GM18498 (cell line): ENCODE results near the gene DHODH.
"Not testable (repeated sequence)": the region's sequence is repeated elsewhere in the genome, so short reads cannot be mapped to it uniquely, and the experiment has no call there.

Experiments
- ATAC-seq: cut with Tn5 transposase; IDR thresholded peaks from one replicate; pipeline ENCODE4 v1.9.1; 2021; ENCODE audit warnings: mild to moderate bottlenecking, moderate library complexity; ENCODE audit not compliant: unreplicated experiment

Gene DHODH

DNA sequence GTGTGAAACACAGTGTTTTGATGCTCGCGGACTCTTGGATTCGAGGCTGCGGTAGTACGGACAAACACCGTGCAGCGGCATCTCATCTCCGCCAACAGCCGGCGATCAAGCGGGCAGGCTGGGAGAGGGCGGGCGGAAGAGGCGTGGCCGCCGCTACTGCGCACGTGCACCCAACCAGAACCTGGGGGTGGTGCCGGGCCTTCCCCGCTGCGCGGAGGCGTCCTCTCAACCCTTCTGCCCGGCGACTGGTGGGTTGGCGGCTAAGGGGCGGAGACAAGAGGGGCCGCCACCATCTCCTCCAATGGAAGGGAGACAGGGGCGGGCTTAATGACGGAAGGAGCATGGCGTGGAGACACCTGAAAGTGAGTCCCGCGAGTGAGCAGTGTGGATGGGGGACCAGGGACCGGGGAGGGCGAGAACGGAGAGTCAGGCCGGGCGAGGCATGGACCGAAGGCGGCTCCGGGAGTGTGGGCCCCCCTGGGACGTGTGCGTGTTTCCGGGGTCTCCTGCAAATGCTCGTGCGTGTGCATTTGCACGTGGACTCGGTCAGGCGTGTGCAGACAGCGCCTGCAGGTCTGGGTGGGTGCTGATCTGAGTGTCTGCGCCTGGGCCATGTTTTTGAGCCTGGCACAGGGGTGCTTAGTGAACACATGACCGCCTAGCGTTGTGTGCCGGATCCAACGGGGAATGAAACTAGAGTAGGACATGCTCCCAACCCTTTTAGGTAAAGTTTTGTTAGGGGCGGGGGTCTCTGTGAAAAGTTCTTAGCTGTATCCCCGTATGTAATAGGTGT lies at the start of gene DHODH:
TSS of gene DHODH (plus strand) at position 321 of the 793 bp plus-strand sequence. CDS start at position 342, 21 bp downstream.
- peak; percentile 99 for ATAC-seq

DNA sequence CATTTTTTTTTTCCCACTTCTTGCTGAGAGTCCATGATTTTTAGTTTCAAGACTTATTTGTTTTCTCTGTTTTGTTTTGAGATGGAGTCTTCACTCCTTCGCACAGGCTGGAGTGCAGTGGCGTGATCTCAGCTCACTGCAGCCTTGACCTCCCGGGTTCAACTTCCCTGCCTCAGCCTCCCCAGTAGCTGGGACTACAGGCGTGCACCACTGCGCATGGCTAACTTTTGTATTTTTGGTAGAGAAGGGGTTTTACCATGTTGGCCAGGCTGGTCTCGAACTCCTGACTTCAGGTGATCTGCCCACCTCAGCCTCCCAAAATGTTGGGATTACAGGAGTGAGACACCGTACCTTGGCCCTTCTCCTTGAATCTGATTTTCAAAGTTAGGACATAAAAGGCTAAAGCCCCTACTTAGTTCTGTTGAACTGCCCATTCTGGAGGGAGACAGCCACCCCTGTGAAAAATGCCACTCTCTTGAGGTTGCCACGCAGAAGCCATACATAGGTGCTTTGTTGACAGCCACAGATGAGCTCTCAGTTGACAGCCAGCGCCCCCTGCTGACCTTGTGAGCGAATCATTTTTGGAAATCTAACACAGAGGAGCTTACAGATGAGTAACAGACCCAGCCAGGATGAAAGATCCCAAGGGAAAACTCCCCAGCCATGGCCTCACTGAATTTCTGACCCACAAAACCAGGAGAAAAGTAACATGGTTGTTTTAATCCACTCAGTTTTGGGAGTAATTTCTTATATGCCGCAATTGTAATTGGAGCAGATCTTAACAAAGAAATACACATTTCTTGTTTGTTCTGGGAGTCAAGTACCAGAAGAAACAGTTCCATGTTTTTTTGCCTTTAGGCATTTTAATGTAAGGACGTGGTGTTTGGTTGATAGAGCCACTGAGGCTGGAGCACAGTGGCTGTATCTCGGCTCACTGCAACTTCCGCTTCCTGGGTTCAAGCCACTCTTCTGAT lies 47.2 kb upstream of the DHODH start:
- ATAC-seq = peak; percentile 90

DNA sequence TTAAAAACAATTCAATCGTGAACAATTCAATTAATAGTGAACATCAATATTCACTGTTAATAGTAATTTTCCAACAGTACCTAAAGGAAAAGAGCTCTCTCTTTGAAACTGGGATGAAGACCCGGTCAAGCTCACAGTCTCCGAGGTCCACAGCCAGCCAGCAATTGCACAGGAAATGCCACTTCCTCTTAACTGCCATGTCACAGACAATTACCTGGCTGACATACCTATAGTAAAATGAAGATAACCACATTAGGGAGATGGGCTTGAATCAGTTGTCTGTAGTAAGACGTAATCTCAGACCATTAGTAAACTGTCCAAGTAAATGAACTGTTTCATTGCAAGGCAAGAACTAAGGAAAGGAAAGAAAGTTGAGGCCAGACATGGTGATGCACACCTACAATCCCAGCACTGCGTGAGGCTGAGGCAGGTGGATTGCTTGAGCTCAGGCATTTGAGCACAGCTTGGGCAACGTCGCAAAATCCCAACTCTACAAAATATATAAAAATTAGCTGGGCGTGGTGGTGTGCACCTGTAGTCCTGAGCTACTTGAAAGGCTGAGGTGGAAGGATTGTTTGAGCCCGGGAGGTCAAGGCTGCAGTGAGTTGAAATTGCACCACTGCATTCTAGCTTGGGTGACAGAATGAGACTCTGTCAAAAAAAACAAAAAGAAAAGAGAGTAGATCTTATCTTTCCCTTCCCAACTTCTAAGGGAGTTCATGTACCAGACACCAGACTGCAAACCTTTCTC lies 45.2 kb upstream of the DHODH start:
- ATAC-seq = no peak

DNA sequence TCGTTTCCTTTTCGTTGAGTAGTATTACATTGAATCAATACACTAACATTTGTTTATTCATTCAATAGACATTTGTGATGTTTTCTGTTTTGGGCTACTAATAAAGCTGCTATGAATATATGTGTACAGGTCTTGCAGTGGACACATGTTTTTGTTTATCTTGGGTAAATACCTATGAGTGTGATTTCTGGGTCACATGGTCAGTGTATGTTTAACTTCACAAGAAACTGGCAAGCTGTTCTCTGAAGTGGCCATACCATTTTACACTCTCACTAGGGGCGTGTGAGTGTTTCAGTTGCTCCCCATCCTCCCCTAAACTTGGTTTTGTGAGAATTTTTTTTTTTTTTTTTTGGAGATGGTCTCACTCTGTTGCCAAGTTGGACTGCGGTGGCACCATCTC lies 43.3 kb upstream of the DHODH start:
- ATAC-seq = no peak

DNA sequence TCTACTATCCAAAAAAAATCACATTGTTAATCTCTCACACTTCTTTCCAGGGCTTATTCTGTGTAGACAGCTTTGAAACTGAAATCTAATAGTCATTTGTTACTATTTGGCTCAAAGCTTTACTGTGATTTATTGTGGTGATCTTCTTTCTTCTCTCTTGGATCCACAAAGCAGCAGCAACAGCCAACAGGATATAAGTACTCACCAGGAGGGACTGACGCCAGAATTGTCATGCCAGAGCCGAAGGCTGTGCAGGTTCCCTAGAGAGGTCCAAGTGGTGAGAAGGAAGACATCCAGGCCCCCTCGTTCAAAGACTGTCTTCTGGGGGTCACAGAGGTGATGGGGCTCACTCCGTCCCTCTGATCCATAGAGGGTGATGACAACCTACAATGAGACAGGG lies 41.6 kb upstream of the DHODH start:
- no peak for ATAC-seq

DNA sequence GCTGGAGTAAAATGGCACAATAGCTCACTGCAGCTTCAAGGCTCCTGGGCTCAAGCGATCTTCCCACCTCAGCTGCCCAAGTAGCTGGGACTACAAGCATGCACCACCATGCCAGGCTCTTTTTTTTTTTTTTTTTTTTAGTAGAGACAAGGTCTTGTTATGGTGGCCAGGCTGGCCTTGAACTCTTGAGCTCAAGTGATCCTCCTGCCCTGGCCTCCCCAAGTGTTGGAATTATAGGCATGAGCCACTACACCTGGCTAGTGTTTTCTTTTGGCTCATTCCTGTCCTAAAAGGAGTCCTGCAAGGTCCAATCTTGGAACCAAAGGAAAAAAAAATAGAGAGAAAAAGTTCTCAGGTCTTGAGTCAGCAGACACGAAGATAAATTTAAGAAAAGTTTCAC lies 39.2 kb upstream of the DHODH start:
- ATAC-seq = no peak

DNA sequence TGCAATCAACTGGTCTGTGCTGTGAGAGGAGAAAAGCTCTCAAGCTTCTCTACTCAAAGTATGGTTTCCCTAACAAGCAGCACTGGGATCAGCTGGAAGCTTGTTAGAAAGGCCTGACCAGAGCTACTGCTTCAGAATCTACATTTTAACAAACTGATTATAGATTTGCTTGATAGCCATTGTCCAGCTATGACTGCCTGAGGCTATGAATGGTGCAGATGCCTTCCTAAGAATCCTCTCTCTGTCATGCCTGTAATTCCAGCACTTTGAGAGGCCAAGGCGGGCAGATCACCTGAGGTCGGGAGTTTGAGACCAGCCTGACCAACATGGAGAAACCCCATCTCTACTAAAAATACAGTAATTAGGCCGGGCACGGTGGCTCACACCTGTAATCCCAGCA lies 37.0 kb upstream of the DHODH start:
- no peak for ATAC-seq

DNA sequence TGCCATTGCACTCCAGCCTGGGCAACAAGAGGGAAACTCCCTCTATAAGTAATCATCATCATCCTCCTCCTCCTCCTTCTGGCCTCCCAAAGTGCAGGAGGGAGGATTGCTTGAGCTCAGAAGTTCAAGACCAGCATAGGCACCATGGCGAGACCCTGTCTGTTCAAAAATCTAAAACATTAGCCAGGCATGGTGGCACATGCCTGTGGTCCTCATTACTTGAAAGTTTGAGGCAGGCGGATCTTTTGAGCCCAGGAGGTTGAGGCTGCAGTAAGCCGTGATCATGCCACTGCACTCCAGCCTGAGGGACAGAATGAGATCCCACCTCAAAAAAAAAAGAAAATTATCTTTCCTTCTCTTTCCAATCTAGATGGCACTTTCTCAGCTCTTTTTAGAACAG lies 36.2 kb upstream of the DHODH start:
- no peak for ATAC-seq

DNA sequence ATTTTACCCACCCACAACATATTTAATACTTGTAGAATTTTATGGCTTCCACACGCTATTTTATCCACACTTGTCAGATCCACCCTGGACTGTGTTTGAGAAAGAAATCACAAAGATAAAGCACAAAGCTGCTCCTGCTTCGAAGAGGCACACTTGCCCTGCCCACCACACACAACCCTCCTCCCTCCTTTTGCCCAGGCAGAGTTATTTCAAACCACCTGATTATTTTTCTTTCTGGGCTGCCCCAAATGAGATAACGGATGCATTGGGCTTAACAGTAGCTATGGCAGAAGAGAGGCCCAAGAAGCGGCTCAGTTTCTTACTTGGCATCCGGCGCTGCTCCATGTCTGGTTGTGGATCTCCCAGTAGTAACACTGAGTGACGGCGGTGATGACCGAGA lies 35.5 kb upstream of the DHODH start:
- no peak for ATAC-seq

DNA sequence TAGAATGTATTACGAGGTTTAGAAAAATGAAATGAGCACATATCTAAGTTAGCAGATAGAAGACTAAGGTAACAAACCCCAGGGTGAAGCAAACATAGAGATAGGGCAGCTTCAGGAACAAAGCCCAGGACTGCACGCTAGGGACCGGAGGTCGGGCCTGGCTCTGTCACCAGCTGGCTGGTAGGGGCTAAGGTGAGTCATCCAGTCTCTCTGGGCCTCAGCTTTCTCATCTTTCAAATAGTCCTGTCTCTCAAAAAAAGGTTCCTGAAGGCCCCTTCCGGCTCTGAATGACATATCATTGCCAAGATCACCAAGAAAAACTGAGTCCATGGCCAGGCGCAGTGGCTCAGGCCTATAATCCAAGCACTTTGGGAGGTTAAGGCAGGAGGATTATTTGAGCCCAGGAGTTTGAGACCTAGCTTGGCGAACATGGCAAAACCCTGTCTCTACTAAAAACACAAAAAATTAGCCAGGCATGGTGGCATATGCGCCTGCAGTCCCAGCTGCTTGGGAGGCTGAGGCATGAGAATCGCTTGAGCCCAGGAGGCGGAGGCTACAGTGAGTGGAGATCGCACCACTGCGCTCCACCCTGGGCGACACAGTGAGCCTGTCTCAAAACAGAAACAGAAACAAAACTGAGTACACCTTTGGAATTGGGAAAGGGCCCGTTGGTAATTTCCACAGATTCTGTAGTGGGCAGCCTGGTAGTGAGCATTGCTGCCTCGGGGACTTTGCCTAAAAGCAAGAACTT lies 34.3 kb upstream of the DHODH start:
- no peak for ATAC-seq

DNA sequence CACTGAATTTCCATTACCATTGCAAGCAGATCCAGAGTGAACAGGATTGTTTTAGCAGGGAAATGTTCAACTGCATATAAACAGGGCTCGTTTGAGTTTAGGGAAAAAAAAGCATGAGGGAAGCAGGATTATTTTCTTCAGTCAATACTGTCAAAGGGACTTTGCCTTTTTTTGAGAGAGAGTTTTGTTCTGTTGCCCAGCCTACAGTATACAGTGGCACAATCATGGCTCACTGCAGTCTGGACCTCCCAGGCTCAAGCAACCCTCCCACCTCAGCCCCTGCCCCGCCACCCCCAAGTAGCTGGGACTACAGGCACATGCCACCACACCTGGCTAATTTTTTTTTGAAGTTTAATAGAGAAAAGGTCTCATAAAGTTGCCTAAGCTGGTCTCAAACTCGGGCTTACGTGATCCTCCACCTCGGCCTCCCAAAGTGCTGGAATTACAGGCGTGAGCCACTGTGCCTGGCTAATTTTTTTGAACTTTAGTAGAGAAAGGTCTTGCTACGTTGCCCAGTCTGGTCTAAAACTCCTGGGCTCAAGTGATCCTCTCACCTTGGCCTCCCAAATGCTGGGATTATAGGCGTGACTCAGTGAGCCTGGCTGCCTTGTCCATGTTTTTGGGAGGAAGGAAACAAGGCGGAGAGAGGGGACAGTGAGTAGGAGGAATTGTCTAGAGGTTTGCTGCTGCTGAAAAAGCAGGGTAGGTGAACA lies 23.1 kb upstream of the DHODH start:
- ATAC-seq = no peak

DNA sequence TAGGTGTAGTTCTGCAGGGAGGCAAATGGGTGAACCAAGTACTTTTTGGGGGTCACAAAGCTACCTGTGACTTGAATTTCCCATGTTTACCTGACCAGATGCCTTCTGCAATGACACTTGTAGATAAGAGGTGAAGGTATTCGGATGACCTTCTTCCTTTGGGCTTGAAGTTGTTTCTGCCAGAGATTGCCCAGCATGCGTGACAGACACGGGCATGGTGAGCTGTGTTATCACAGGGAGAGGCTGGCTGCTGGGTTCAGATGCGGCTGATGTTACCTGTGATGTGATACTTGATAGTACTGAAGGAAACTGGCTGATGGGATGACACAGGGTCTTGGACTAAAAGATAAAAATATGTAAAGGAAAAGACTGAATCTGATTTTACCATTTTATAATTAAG lies 22.4 kb upstream of the DHODH start:
- ATAC-seq = no peak

DNA sequence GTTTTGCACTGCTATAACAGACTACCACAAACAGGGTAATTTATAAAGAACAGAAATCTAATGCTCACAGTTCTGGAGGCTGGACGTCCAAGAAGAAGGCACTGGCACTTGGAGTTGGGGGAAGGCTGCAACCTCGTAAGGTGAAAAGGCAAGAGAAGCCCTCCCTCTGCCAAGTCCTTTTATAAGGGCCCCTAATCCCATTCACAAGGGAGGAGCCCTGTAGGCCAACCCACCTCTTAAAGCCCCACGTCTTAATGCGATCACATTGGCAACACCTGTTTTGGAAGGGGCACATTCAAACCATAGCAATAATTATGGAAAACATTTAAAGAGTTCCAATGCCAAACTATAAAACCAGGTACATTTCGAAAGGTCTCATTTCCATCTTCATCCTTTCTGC lies 13.5 kb upstream of the DHODH start:
- no peak for ATAC-seq

DNA sequence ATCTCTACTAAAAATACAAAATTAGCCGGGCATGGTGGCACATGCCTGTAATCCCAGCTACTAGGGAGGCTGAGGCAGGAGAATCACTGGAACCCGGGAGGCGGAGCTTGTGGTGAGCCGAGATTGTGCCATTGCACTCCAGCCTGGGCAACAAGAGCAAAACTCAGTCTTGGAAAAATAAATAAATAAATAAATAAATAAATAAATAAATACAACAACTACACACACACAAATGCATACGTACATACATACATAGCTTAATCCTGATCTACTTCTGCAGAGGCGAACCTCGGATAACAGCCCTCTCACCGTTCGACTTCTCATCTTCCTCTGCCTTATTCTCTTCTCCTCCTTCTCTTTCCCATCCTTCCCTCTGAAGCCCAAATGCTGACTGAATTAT lies 11.0 kb upstream of the DHODH start:
- not testable (repeated sequence) for ATAC-seq

DNA sequence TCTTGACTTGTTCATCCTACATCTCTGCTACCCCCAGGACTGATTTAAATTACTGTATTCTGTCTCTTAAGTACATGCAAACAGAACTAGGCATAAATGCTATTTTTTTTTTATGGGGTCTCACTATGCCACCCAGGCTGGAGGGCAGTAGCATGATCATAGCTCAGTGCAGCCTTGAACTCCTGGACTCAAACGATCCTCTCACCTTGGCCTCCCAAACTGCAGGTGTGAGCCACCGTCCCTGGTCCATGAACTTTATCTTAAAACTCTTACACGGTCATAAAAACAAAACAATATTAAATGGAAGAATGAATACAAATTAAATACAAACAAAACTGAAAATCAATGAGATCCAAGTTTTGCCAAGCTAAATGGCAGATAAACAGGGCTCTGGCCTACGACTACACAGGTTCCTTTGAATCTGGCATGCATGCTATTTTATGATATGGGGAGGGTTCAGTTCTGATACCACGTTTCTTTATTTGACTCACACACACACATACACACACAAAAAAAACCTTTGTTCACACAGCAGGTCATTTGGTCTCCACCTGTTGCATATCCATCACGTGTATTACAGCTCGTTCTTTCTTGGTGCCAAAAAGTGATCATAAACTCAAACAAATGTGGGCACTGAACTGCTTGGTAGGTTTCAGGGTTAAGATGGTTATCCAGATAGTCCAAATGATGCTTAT lies 7.2 kb upstream of the DHODH start:
- ATAC-seq = no peak

DNA sequence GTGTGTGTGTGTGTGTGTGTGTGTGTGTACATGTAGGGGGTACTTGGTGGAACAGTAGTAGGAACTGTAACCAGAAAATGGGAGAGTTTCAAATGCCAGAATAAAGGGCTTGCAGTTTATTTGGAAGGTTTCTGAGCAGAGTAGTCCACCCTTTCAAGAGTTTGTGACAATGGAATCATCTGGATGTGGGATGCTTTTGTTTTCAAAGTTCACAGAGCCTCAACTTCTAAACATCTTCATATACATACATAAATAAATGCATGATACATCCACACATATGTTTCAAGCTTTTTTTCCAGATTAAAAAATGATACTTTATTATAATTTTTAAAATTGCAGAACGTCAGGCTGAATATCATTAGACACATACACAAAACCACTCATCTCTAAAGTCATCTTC lies 5.9 kb upstream of the DHODH start:
- no peak for ATAC-seq

DNA sequence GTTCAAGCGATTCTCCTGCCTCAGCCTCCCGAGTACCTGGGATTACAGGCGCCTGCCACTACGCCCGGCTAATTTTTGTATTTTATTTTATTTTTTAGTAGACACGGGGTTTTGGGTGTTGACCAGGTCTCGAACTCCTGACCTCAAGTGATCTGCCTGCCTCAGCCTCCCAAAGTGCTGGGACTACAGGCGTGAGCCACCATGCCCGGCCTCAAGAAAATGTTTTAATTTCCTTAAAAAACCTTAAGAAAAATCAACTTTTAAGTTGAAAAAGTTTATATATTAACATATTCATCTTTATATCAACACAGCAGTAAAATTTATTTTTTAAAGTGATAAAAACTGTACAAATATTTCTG lies 500 bp upstream of the DHODH start:
- not testable (repeated sequence) for ATAC-seq

DNA sequence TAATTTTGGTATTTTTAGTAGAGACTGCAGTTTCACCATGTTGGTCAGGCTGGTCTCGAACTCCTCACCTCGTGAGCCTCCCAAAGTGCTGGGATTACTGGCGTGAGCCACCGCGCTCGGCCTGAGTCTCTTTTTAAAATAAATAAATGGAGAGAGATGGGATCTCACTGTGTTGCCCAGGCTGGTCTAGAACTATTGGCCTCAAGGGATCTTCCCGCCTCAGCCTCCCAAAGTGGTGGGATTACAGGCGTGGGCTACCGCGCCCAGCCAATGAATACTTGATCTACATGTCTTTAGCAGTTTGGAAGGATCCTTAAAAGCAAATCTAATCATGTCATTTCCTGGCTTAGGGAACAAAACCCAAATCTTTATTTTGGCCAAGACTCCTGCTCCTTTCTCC lies 1.2 kb downstream of the DHODH start:
- ATAC-seq = no peak

DNA sequence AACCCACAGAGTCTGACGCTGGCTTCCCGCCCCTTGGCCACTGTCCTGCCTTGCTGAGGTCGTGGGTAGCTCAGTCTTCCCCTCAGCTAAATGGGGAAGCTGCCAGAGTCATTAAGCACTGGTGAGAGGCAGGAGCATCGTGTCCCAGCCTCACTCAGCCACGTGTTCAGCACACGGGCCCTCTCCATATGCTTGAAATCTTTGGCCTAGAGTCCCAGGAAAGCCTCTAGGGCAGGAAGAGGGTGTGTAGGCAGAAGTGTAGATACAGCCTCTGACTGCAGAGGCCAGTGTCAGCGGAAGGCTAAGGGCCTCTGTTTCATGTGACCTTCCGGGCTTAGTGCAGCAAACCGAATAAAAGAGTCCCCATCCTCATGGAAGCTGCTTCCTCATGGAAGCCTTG lies 4.1 kb downstream of the DHODH start:
- no peak for ATAC-seq
